ENCODE measurements around the gene WASF2.
"Not testable (repeated sequence)": the region's sequence is repeated elsewhere in the genome, so short reads cannot be mapped to it uniquely, and the experiment has no call there.

The WASF2 gene

GRCh38 chr1:27392778-27393635, 97.0 kb downstream of the WASF2 start:
- H3K27ac ChIP-seq = peak overlapping the region in 11 of 21 experiments; percentile 2 to 84 (median 63)

DNA sequence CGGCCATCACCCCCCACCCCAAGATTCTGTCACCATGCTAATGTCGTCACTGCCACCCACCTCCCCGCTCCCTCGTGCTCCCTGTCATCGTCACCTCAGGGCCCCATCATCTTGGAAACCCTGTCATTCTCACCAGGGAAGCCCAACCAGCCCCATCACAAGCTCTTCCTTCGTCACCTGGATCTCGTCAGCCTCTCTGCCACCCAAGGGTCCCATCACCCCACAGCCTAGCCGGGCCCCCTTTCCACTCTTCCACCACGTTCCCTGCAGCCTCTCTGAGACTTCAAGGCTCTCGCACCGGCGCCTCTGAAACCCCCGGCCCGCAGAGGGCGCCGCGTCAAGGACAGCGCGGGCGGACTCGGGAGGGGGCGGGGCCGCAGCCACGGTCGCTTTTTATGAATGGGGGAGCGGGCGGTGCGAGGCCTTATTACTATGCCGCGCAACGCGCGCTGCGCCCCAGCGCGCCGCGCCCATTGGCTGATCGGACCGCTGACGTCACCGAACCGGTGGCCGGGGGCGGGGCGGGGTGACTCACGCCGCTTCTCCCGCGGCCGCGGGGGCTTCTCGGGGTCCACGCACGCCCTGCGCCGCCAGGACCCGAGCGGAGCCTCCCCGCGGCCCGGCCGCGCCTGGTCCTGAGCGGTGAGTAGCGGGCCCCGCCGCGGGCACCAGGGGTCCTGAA, 97.7 kb downstream of the WASF2 start, which contains the start of gene GPR3:
Gene GPR3, plus strand, starts transcription at position 527 of the 682 bp plus-strand sequence. CDS start 1,177 bp downstream, outside the sequence.
- peak within 1 kb of the TSS in 13 of 21 experiments; percentile 2 to 84 (median 60) for H3K27ac ChIP-seq
- H3K4me3 ChIP-seq = peak within 1 kb of the TSS; percentile 35 to 52 (median 43)

More at GRCh38 chr1:27392778-27393635, 97.0 kb downstream of the WASF2 start:
- H3K4me3 ChIP-seq = peak overlapping the region; percentile 35 to 52 (median 43)

DNA sequence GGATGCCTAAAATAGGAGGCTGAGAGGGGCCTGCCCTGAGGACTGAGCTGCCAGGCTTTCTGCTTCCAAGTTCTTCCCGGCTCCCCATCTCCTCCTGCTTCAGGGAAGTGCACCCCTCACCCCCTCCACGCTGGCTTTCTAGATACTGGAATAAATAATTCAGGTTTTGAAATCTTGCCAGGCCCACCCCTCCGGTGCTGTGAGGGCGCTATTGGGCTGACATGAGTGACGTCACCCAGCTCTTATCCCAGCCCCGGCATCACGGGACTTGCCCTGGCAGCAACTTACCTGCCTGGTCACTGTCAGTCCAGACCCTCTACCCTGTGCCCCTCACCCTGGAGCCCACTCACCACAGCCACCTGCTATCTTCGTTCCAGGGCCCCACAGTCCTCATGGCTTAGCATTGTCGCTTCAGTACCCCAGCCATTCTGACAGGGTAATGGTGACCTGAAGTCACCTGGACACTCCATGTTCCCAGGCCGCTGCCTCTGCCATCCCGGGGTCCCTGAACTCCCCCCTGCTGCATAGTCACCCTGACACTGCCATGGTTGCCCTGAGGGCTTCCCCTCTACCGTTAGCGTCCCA, 98.4 kb downstream of the WASF2 start:
- peak overlapping the region in 6 of 21 experiments; percentile 2 to 55 (median 38) for H3K27ac ChIP-seq
- H3K4me3 ChIP-seq = peak overlapping the region in 4 of 7 experiments; percentile 36 to 49 (median 40)

- H3K4me3 ChIP-seq = no peak overlapping the region
- H3K27ac ChIP-seq = peak overlapping the region in 1 of 21 experiments; percentile 24
Observed at GRCh38 chr1:27388337-27389005, 101.5 kb downstream of the WASF2 start.

DNA sequence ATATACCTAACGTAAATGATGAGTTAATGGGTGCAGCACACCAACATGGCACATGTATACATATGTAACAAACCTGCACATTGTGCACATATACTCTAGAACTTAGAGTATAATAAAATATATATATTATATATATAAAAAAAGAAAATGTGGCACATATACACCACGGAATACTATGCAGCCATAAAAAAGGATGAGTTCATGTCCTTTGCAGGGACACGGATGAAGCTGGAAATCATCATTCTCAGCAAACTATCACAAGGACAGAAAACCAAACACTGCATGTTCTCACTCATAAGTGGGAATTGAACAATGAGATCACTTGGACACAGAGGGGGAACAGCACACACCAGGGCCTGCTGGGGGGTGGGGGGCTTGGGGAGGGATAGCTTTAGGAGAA, 105.2 kb downstream of the WASF2 start:
- not testable (repeated sequence) for H3K4me3 ChIP-seq

DNA sequence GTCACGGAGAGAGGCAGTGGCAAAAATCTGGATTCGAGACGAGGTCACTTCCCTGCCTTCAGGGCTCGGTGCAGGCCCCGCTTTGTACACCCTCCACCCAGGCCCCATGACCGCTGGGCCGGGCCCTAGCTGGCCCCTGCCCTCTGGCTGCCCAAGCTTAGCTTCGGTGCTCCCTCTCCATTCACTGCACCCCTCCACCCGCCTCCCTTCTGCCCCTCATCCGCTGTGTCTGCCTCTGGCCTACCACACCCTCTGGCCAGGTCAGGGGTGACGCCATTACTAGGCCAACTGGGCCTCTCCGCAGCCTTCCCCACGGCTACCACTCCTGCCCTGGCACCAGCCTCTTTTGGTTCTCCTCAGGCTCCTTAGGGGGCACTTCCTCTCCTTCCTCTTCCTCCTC, 106.3 kb downstream of the WASF2 start:
- H3K27ac ChIP-seq = no peak overlapping the region

More for the DNA sequence above, 105.2 kb downstream of the WASF2 start:
- H3K27ac ChIP-seq = not testable (repeated sequence)

GRCh38 chr1:27383039-27383605, 106.8 kb downstream of the WASF2 start, which contains the start of gene CD164L2:
TSS of gene CD164L2 (minus strand) at chr1:27383333. CDS start at chr1:27383239, 94 bp downstream.
- Histone ChIP-seq H3K4me3 (peak within 1 kb of the TSS; percentile 9 to 44 (median 28)), H3K27ac (peak within 1 kb of the TSS in 11 of 21 experiments; percentile 21 to 67 (median 55))

More for the DNA sequence above, 106.3 kb downstream of the WASF2 start:
- no peak overlapping the region for H3K4me3 ChIP-seq

DNA sequence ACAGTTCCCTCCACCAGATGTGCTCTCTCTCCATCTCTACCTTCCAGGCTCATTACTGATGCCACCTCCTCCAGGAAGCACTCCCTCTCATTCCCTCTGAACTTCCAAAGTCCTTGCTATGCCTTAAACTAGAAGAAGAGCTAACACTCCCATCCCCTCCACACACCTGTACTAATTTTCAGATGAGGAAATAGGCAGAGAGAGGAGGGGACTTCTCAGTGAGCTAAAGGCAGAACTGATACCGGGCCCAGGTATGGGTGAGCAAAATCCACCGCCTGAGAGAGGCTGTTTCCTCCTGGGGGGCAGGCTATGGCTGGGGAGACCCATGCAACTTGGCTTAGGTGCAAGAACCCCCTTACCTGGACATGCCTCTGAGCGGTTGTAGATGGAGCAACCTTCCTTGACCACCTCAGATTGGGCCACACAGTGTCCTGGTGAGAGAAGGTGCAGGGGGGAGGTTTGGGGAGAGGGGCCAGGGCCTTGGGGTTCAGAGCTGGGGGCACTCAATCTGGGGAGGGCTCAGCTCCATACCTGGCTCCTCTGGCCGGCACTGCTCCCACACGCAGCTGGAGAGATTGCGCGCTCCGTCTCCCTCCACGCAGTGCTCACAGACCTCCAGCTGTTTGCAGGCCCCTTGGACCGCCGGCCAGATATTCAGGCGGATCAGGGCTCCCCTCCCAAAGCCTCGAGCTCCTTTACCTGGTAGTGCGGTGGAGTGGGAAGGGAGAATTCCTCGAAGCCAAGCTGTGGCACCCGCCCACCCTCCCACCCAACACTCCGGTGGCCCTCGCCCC, 107.8 kb downstream of the WASF2 start:
- Histone ChIP-seq H3K4me3 (peak overlapping the region in 3 of 7 experiments; percentile 28 to 44 (median 40)), H3K27ac (peak overlapping the region in 2 of 21 experiments; percentile 3 to 52)

DNA sequence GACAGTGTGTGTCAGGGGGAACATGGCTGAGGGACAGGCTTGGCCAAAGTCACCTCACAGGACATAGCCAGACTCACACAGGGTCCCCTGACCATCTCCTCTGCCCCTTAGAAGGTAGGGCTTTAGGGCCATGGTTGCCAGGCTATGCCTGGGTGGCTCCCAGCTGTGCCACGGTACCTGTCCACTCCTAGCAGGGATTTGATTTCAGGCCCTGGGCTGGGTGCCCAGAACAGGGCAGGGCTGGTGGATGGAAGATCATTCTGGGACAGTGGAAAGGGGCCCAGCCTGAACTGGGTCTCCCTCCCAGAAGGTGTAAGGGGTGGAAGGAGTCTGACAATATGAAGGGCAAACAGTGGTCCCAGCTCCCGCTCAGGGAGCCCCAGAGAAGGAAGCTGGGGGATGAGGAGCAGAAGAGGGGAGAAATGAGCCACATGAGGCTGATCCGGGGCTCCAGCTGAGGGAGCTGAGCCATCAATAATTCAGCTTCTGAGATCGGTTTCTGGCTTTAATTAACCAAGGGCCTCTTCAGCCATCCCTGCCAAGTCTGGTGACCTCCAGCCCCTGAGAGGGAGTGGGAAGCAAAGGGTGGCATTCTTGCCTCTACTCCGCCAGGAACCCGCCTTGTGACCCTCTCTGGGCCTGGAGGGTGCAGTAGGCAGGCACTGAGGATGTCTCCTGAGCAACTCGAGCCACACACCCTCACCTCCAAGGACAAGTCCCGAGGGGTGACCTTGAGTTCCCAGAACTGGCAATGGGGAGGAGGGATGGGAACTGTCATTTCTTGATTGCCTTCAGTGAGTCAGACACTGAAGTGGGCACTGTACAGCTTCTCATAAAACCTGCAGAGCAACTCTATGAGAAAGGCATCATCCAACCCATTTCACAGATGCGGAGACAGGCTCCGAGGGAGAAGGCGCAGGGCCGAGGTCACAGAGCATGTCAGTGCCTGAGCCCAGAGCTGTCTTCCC, 108.9 kb downstream of the WASF2 start:
- Histone ChIP-seq H3K4me3 (no peak overlapping the region), H3K27ac (peak overlapping the region in 13 of 21 experiments; percentile 25 to 73 (median 39))

- no peak overlapping the region for H3K4me3 ChIP-seq
- H3K27ac ChIP-seq = peak overlapping the region in 13 of 21 experiments; percentile 3 to 73 (median 51)
Observed at GRCh38 chr1:27380224-27380623, 109.7 kb downstream of the WASF2 start.

- peak overlapping the region in 15 of 21 experiments; percentile 3 to 73 (median 41) for H3K27ac ChIP-seq
- H3K4me3 ChIP-seq = no peak overlapping the region
Observed at GRCh38 chr1:27379564-27380122, 110.3 kb downstream of the WASF2 start.

DNA sequence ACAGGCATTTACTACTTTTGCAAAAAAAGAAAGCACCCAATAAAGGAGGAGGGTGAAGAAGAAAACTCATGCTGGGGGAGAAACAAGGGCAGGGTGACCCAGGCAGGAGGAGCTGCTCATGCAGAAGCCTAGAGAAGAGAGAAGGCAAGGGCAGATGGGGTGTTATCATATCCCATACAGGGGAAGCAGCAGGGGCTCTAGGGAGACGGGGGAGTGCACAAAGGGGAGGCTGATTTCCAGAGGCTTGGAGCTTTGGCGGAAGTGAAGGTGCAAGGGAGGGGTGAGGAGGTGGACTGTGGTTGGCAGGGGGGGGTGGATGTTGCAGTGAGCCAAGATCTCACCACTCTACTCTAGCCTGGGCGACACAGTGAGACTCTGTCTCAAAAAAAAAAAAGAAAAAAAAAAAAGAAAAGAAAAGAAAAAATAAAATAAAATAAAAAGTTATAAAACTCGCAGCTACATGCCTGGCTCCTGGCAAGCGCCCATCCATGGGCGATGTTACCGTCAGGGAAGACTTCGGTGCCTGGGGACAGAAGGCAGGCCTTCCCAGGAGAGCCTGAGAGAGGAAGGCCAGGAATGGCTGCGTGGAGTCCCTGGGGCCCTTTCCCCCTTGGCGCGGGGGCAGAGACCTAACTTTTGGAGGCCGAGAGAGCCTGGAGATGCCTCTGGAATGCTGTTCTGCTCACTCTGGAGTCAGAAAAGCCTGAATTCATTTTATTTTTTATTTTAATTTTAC, 112.0 kb downstream of the WASF2 start:
- H3K27ac ChIP-seq = peak overlapping the region in 4 of 21 experiments; percentile 5 to 44 (median 22)

GRCh38 chr1:27374362-27375086, 115.4 kb downstream of the WASF2 start, which contains the start of gene FCN3:
TSS of gene FCN3 (minus strand) at chr1:27374824. CDS start at chr1:27374818, 6 bp downstream.
- no peak within 1 kb of the TSS for H3K27ac ChIP-seq
- no peak within 1 kb of the TSS for H3K4me3 ChIP-seq

More for the DNA sequence above, 112.0 kb downstream of the WASF2 start:
- no peak overlapping the region for H3K4me3 ChIP-seq

- no peak overlapping the region for H3K27ac ChIP-seq
- H3K4me3 ChIP-seq = no peak overlapping the region
Observed at GRCh38 chr1:27372808-27373690, 116.9 kb downstream of the WASF2 start.

Measured in skin epidermis (tissue), 12 donors.